ENCODE results near the gene MUC20.

MUC20 gene

GRCh38 chr3:195692781-195693427 is 27.9 kb upstream of the MUC20 start:
- no peak for DNase-seq

- no peak for DNase-seq
Measured at GRCh38 chr3:195693428-195694216, 27.2 kb upstream of the MUC20 start.

- DNase-seq: peak; percentile 14
Measured at GRCh38 chr3:195694217-195695076, 26.3 kb upstream of the MUC20 start.

DNA sequence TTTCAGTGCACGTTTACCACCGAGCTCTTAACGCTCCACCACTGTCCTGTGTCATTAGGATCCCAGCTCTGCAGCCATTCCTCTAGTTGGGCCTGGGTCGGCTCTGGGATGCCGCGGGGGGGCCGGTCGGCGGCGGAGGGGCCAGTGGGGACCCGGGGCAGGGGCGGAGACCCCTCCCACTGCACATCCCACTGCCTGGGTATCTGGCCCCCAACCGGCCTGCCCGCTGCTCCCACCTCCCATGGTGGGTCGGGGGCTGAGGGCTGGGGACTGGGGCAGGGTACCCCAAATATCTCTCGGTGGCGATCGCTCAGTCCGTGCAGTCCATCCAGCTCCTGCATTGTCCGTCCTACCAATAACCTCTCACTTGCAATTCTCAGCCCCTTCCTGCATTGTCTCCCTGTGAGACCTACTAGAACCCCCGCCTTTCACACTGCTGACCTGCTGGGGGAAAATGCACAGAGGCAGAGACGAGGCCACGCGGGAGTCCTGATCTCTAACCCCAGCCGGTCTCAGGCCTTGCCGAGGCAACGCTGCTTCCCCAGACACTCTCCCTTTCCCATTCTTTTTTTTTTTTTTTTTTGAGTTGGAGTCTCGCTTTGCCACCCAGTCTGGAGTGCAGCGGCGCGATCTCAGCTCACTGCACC is 24.0 kb upstream of the MUC20 start:
- DNase-seq: peak; percentile 5

DNA sequence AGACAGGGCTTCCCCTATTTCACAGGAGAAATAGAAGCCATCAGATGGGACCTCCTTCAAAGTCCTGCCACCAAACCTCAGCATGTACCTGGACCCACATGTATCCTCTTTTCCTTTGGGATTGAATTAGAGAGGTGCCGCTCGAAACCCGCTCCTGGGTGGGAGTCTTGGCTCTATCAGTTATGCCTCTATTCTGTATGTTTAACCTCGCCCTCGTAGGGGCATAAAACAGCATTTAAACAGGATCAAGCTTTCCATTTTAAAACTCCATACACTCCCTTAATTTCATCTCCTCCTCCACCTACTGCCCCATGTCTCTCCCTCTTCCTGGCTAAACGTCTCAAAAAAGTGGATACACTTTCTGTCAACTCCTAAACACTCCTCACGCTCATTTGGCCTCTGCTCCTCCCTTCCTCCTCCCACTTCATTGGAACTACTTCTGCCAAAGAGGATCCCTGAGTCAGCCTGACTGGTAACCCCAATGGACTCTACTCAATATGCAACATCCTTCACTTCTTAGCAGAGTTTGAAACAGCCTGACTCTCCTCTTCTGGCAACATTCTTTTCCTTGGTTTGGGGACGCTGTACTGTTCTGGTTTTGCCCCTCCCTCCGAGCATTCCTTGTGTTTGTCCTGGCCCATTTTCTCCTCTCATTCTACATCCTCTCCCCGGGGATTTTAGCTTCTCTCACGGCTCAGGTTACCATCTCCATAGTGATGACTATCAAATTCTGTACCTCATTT is 23.0 kb upstream of the MUC20 start:
- peak; percentile 97 for DNase-seq

GRCh38 chr3:195698325-195698646 is 22.5 kb upstream of the MUC20 start:
- no peak for DNase-seq

DNA sequence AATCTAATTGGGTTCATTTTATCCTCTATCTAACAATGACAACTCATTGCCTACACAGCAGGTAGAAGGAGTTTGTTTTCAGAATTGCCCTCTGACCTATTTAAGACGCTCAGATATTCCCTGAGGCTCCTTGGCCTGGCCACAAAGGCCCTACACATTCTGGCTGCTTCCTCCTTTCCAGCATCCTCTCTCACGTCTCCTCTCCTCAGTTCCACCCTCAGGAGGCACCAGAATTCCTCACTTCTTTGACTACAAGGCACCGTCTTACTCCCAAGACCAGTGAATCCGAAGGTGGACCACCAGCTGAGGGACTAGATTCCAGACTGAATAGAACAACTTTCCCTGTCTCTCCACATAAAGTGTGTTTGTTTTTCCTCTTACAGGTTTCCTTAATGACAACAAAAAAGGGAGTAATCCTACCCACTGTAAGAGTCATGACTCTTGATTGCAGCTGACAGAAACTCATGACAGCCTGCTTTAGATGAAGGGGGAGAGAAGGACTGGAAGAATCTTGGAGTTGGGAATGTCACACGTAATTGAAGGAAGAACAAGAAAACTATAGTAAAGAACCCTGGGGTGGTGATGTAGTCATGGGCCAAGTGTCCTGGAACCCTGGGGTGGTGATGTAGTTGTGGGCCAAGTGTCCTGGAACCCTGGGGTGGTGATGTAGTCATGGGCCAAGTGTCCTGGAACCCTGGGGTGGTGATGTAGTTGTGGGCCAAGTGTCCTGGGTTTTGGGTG is 22.0 kb upstream of the MUC20 start:
- peak; percentile 17 for DNase-seq

GRCh38 chr3:195699388-195699771 is 21.4 kb upstream of the MUC20 start:
- peak; percentile 4 for DNase-seq

DNA sequence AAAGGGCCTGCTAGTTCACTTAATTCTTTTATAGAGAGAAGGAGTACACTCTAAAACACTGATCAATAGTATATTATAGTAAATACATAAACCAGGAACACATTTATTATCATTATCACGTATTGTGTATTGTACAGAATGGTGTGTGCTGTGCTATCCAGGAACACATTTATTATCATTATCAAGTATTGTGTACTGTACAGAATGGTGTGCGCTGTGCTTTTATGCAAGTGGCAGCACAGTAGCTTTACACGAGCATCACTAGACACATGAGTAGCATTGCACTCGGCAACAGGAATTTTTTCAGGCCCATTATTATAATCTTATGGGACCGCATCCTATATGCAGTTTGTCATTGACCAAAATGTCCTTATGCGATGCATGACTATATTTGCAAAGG is 20.9 kb upstream of the MUC20 start:
- DNase-seq: peak; percentile 10

- no peak for DNase-seq
Measured at GRCh38 chr3:195700319-195700718, 20.5 kb upstream of the MUC20 start.

- peak; percentile 19 for DNase-seq
Measured at GRCh38 chr3:195701042-195701915, 19.5 kb upstream of the MUC20 start.

DNA sequence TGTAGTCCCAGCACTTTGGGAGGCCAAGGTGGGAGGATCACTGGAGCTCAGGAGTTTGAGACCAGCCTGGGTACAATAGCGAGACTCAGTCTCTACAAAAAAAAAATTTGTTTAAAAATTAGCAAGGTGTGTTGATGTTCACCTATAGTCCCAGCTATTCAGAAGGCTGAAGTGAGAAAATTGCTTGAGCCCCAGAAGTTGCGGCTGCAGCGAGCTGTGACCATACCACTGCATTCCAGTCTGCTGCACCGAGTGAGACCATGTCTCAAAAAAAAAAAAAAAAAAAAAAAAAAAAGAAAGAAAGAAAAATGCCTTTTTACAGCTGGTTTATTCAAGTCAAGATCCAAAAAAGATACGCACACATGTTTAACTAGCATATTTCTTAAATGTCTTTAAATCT is 17.0 kb upstream of the MUC20 start:
- DNase-seq: no peak

- peak; percentile 19 for DNase-seq
Measured at GRCh38 chr3:195704433-195704999, 16.3 kb upstream of the MUC20 start.

- peak; percentile 19 for DNase-seq
Measured at GRCh38 chr3:195705081-195705991, 15.4 kb upstream of the MUC20 start.

DNA sequence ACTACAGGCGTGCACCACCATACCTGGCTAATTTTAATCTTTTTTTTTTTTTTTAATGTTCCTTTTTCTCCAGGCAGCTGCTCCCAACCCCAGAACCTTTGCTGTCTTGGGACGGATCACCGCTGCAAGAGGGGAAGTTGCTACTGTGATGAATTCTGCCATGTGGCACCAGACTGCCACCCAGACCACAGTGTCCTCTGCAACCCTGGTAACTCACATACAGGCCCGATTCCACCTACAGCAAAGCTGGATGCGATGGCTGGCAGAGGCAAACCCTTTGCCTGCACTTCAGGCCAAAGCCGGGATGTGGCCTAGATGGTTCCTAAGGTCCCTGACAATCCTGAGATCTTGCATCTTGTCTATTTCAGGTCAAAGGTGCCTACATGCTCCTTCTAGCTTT is 12.7 kb upstream of the MUC20 start:
- DNase-seq: no peak

DNA sequence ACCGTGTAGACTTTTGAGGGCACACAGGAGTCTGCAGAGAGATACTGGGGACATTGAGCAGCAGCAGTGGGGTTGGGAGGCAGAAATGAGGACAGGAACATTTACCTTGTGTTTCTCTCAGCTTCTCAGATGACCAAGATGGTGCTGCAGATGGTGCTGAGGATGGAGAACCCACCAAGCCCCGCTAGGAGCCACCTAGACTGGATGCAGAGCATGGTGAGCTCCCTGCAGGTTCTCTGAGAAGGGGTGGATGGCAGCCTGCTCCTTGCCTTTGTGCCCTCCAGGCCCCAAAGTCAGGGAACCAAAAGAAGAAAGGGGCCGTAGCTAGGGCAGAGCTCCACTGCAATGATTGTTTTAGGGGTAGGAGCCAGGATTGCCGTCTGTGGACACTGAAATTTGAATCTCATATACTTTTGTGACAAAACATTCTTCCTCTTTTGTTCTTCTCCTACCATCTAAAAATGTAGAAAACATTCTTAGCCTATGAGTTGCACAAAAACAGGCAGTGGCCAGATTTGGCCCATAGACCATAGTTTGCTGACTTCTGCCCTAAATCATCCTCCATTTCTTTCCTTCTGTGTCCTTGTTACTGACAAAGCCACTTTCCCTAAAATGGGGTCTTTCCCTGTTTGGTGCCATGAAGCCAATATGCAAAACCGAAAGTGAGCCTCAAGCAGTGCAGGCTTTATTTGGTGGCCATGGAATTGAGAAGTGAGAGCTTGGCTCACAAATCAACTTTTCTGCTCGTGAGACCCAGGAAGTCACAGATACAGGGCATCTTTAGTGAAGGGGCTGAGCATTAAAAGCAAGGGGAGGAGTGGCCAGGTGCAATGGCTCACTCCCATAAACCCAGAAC is 11.9 kb upstream of the MUC20 start:
- no peak for DNase-seq

GRCh38 chr3:195709676-195710085 is 11.1 kb upstream of the MUC20 start:
- DNase-seq: no peak

Measured in EL (cell line).